Panc1 (cell line): Measurements from ENCODE around the gene ST3GAL2. TPM values are rescaled to one million over a fixed set of nuclear protein-coding genes. Genes with fewer than 3 reads are reported as not detected.

Source experiments
- ATAC-seq: fragments of 200-7000 bp; cut with Tn5 transposase; 2 replicates; pipeline ENCODE4 v1.9.1; 2020; ENCODE audit warnings: mild to moderate bottlenecking, moderate library complexity
- Bru-seq: library from RNA; stranded (reverse); fragments of 400-500 nt; gene quantifications from one replicate; lab custom pipeline; 2021; lab: Mats Ljungman, UMichigan
- BruChase-seq, 2 experiments: library from RNA; stranded (reverse); fragments of 400-500 nt; gene quantifications; one replicate each; lab custom pipeline; 2021; lab: Mats Ljungman, UMichigan
- BruUV-seq: library from RNA; stranded (reverse); fragments of 400-500 nt; replicated peaks from 2 replicates; lab custom pipeline; 2021; lab: Mats Ljungman, UMichigan
- CTCF ChIA-PET: fragments of 300-600 bp; sonication (Branson Sonifier 250); formaldehyde crosslinking; loops from one replicate; lab custom pipeline; 2022; ENCODE audit warnings: antibody characterized with exemption; lab: Charles Lee
- POLR2A ChIA-PET: fragments of 300-600 bp; sonication (Branson Sonifier 250); formaldehyde crosslinking; loops from one replicate; lab custom pipeline; 2022; ENCODE audit warnings: antibody characterized with exemption; lab: Charles Lee
- DNase-seq: peaks from one replicate; pipeline ENCODE4 v3.0.0-alpha.2; 2010; ENCODE audit warnings: low read depth, low spot score
- H3K27ac ChIP-seq: 2 replicates; pipeline ENCODE4 v1.5.1; 2011; ENCODE audit warnings: mild to moderate bottlenecking, low read length, inconsistent platforms
- H3K27me3 ChIP-seq: fragments of 200-500 bp; sonication (Bioruptor generic); 2 replicates; pipeline ENCODE4 v1.6.0; 2014; ENCODE audit warnings: low read length, inconsistent platforms; ENCODE audit not compliant: control insufficient read depth, insufficient read depth
- H3K36me3 ChIP-seq: fragments of 200-500 bp; sonication (Bioruptor generic); 2 replicates; pipeline ENCODE4 v1.5.1; 2014; ENCODE audit warnings: inconsistent platforms, mild to moderate bottlenecking, low read length, moderate library complexity; ENCODE audit not compliant: control insufficient read depth, insufficient read depth
- H3K4me1 ChIP-seq: 2 replicates; pipeline ENCODE4 v1.5.1; 2011; ENCODE audit warnings: inconsistent platforms, mild to moderate bottlenecking, low read length, moderate library complexity; ENCODE audit not compliant: control insufficient read depth, insufficient read depth
- H3K4me3 ChIP-seq, 2 experiments: 2 replicates each; pipeline ENCODE4 v1.5.1; 2011 to 2012; ENCODE audit warnings: low read depth in 2 of 2, low read length in 2 of 2, mild to moderate bottlenecking in 2 of 2, inconsistent platforms in 1 of 2, moderate library complexity in 1 of 2
- H3K9me3 ChIP-seq: fragments of 200-500 bp; sonication (Bioruptor generic); 2 replicates; pipeline ENCODE4 v1.5.1; 2014; ENCODE audit warnings: low read depth, mild to moderate bottlenecking, inconsistent platforms, low read length, moderate library complexity; ENCODE audit not compliant: control insufficient read depth, insufficient read depth
- POLR2AphosphoS5 ChIP-seq: IDR thresholded peaks from 2 replicates; pipeline ENCODE4 v1.6.1; 2012; ENCODE audit warnings: mild to moderate bottlenecking, low read depth, low read length, moderate library complexity
- SIN3A ChIP-seq: IDR thresholded peaks from 2 replicates; pipeline ENCODE4 v1.6.1; 2012; ENCODE audit warnings: low read depth, mild to moderate bottlenecking, low read length, moderate library complexity, borderline replicate concordance; ENCODE audit not compliant: insufficient read depth
- TCF7L2 ChIP-seq: IDR thresholded peaks from 2 replicates; pipeline ENCODE4 v1.6.1; 2011; ENCODE audit warnings: mild to moderate bottlenecking, low read depth, low read length, inconsistent platforms
- in situ Hi-C: cut with HindIII; loops from 2 replicates; pipeline ENCODE4 v1.10.0; 2016; ENCODE audit warnings: low sequenced_read_pairs, low pct_unique_long_range_greater_than_20kb
- intact Hi-C: fragments of 100-400 bp; cut with micrococcal nuclease; formaldehyde crosslinking; loops from one replicate; pipeline ENCODE4 v1.10.0; 2022; ENCODE audit not compliant: unreplicated experiment
- long read RNA-seq: library from polyadenylated mRNA; unstranded; transcript quantifications from one replicate; pipeline ENCODE4 v2.0.0, GENCODE V29; 2021; ENCODE audit not compliant: unreplicated experiment
- polyA plus RNA-seq: library from polyadenylated mRNA; unstranded; fragments of >200 nt; gene quantifications from one replicate; pipeline ENCODE4 v1.2.1, GENCODE V29; 2012; ENCODE audit warnings: missing spikeins; ENCODE audit not compliant: insufficient read length
- total RNA-seq: library from RNA; stranded (reverse); gene quantifications from one replicate; pipeline ENCODE4 v1.2.1, GENCODE V29; 2021; ENCODE audit not compliant: unreplicated experiment
- TF ChIP-seq, protein P1 (sequence below), 2 experiments: IDR thresholded peaks; 2 replicates each; pipeline ENCODE4 v1.6.1; 2011 to 2012; ENCODE audit warnings: low read depth in 2 of 2, control low read depth in 1 of 2, low read length in 1 of 2, mild to moderate bottlenecking in 1 of 2, moderate library complexity in 1 of 2; ENCODE audit not compliant: insufficient read depth in 1 of 2
- TF ChIP-seq, protein P2 (sequence below): fragments of 450-650 bp; IDR thresholded peaks from 2 replicates; pipeline ENCODE4 v1.5.1; 2017; ENCODE audit warnings: mild to moderate bottlenecking

ST3GAL2 gene, protein sequence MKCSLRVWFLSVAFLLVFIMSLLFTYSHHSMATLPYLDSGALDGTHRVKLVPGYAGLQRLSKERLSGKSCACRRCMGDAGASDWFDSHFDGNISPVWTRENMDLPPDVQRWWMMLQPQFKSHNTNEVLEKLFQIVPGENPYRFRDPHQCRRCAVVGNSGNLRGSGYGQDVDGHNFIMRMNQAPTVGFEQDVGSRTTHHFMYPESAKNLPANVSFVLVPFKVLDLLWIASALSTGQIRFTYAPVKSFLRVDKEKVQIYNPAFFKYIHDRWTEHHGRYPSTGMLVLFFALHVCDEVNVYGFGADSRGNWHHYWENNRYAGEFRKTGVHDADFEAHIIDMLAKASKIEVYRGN
- total RNA-seq (84.2 TPM), Bru-seq, nascent RNA (percentile 79 among the genes with signal in this experiment), BruChase-seq, experiment 1, labeled RNA remaining after a 2-hour chase (percentile 88 among the genes with signal in this experiment), BruChase-seq, experiment 2, labeled RNA remaining after a 6-hour chase (percentile 91 among the genes with signal in this experiment)
- polyA plus RNA-seq = 64.2 TPM
- long read RNA-seq, full-length matches to known transcripts = 69 of 165 reads
- long read RNA-seq, partial matches to known transcripts = 6 of 165 reads
- long read RNA-seq, other reads (novel, unspliced or antisense) = 90 of 165 reads

DNA sequence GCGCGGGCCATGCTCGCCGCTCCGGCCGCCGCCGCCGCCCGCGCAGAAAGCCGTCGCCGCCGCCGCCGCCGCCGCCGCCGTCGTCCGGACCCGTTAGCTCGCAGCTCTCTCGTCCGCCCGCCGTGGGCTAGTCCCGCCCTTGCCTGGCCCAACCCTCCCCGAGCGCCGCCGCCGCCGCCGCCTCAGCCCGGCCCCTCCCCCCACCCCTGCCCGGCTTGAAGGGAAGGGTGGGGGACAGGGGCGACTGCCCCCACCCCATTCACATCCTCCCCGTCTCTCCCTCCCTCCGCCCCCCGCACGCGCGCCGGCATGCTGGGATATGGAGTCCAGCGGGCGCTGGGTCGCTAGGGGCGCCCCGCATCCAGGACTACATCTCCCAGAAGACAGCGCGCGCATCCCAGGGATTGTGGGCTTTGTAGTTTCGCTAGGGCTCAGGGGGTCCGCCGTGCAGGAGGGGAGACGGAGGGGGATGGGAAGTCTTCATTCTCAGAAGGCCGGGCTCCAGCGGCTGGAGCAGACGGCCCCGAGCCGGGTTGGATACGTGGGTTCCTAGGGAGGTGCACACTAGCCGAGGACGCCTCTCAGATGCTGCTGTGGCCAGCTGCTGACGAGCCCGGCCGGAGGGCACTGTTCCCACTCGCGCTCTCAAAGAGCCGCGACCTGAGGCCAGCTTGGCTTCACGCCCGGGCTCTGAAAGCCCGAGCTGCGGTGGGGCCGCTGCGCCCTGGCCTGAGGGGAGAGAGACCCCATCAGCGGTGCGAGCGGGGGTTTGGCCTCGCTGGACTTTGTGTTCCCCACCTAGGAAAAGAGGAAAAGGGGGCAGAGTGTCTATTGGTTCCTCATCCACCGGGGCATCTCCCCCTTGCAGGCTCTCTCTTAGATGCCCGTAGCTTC is at the start of gene ST3GAL2:
Gene ST3GAL2, minus strand, starts transcription at position 132 of the 894 bp plus-strand sequence. CDS start 40,570 bp downstream, outside the sequence.
- H3K36me3 ChIP-seq = no peaks in the 10 kb centered on the region; the same call in none of the 2 replicates
- BruUV-seq = no TSS peak
- in situ Hi-C loops (no loop called here), intact Hi-C loops (no loop called here)
- TF ChIP-seq SIN3A = peak; percentile 41; the same call in 1 of the 2 replicates
- TF ChIP-seq, protein P1, sequence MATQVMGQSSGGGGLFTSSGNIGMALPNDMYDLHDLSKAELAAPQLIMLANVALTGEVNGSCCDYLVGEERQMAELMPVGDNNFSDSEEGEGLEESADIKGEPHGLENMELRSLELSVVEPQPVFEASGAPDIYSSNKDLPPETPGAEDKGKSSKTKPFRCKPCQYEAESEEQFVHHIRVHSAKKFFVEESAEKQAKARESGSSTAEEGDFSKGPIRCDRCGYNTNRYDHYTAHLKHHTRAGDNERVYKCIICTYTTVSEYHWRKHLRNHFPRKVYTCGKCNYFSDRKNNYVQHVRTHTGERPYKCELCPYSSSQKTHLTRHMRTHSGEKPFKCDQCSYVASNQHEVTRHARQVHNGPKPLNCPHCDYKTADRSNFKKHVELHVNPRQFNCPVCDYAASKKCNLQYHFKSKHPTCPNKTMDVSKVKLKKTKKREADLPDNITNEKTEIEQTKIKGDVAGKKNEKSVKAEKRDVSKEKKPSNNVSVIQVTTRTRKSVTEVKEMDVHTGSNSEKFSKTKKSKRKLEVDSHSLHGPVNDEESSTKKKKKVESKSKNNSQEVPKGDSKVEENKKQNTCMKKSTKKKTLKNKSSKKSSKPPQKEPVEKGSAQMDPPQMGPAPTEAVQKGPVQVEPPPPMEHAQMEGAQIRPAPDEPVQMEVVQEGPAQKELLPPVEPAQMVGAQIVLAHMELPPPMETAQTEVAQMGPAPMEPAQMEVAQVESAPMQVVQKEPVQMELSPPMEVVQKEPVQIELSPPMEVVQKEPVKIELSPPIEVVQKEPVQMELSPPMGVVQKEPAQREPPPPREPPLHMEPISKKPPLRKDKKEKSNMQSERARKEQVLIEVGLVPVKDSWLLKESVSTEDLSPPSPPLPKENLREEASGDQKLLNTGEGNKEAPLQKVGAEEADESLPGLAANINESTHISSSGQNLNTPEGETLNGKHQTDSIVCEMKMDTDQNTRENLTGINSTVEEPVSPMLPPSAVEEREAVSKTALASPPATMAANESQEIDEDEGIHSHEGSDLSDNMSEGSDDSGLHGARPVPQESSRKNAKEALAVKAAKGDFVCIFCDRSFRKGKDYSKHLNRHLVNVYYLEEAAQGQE (IDR thresholded peaks at IDR 0.05; ENCODE audit: insufficient read depth in 1 of 2, low read depth in 2 of 2, low read length in 1 of 2) = no peak
- no peaks in the 10 kb centered on the region for H3K9me3 ChIP-seq
- peak within 1 kb of the TSS; percentile 95 for H3K27ac ChIP-seq
- POLR2A ChIA-PET = interaction anchor here (1.1 kb wide), 1 partner anchor 58 kb away, joined by 3 read pairs; no protein-coding TSS in a partner anchor
- ATAC-seq (peak; percentile 94), DNase-seq (peak; percentile 42)
- H3K4me3 ChIP-seq = peak within 1 kb of the TSS; percentile 86 to 90
- H3K27me3 ChIP-seq = no peaks in the 10 kb centered on the region
- H3K4me1 ChIP-seq = peaks cover 25% of the 10 kb centered on the region
- CTCF ChIA-PET = no interaction called here

DNA sequence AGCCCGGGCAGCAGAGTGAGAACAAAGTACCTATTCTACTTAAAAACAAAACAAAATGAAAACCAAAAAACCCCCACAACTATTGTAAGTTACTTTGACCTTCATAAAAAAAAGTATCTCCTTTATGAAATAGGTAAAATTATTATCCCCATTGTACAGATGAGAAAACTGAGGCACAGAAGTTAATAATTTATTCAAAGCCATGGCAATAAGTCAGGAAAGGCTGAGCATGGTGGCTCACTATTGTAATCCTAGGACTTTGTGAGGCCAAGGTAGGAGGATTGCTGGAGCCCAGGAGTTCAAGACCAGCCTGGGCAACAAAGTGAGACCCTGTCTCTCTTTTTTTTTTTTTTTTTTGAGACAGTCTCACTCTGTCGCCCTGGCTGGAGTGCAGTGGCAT is 46.0 kb upstream of the ST3GAL2 start:
- no peak for ATAC-seq
- BruUV-seq = no TSS peak

More for the DNA sequence above, 46.0 kb upstream of the ST3GAL2 start:
- Histone ChIP-seq H3K36me3 (no peaks in the 10 kb centered on the region), H3K27ac (no peak overlapping the region), H3K9me3 (no peaks in the 10 kb centered on the region), H3K4me3 (no peak overlapping the region), H3K4me1 (no peaks in the 10 kb centered on the region), H3K27me3 (no peaks in the 10 kb centered on the region)
- no peak for TF ChIP-seq TCF7L2
- no peak for TF ChIP-seq SIN3A
- TF ChIP-seq POLR2AphosphoS5 = no peak
- TF ChIP-seq, protein P1 (IDR thresholded peaks at IDR 0.05; ENCODE audit: insufficient read depth in 1 of 2, low read depth in 2 of 2, low read length in 1 of 2) = no peak
- TF ChIP-seq, protein P2, sequence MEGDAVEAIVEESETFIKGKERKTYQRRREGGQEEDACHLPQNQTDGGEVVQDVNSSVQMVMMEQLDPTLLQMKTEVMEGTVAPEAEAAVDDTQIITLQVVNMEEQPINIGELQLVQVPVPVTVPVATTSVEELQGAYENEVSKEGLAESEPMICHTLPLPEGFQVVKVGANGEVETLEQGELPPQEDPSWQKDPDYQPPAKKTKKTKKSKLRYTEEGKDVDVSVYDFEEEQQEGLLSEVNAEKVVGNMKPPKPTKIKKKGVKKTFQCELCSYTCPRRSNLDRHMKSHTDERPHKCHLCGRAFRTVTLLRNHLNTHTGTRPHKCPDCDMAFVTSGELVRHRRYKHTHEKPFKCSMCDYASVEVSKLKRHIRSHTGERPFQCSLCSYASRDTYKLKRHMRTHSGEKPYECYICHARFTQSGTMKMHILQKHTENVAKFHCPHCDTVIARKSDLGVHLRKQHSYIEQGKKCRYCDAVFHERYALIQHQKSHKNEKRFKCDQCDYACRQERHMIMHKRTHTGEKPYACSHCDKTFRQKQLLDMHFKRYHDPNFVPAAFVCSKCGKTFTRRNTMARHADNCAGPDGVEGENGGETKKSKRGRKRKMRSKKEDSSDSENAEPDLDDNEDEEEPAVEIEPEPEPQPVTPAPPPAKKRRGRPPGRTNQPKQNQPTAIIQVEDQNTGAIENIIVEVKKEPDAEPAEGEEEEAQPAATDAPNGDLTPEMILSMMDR = no peak
- intact Hi-C loops (no loop called here), in situ Hi-C loops (no loop called here)
- ChIA-PET POLR2A (no interaction called here), CTCF (no interaction called here)
- DNase-seq = no peak
